Measurements from ENCODE around the gene ARMC10.
"Not testable (repeated sequence)": the region's sequence is repeated elsewhere in the genome, so short reads cannot be mapped to it uniquely, and the experiment has no call there.

ARMC10 gene

DNA sequence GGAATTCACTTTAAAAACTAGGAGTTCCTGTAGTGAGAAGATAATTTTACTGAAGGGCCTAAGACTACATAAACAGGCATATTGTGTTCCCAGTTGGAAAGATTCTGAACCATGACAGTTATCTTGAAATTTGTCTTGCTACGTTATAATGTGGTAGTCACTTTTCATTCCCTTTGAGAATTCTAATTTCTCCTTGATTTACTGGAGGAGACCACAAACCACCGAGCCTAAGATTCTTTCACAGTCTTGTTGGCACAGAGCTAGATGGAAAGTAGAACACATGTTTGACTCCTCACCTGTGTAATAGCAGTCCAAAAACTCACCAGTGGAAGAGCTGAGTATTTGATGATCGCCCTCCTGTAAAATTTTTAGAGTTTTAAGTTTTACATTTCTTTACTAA lies 4.9 kb downstream of the ARMC10 start:
- DNase-seq = no peak

DNA sequence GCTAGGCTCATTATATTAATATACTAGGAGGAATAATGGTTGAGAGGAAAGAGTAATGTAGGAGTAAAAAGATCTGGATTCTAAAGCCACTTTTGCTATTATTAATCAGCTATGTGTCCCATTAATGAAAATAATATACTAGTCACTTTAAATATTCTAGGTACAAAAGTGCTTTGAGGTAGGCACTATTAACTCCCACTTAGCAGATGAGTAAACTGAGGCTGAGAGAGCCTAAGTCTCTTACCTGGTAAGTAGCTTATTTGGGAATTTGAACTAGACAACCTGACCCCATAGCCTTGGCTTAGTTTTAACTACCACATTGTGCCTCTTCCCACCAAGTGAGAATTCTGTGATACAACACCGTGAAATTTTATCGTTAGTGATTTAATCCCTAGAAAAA lies 6.0 kb downstream of the ARMC10 start:
- DNase-seq = no peak

DNA sequence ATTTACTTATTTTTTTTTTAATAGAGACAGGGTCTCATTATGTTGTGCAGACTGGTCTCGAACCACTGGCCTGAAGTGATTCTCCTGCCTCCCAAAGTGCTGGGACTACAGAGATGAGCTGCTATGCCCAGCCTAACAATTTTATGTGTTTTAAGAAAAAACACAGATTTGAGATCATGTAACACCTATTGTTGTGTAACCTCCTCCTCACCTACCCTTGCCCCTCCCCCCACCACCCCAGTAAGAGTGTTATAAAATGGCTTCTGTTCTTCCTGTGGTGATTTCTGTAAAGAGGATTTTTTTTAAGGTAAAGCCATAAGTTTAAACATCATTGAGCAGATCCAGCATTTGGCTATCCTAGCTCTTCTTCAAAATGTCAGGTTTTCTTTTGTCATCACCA lies 7.6 kb downstream of the ARMC10 start:
- no peak for DNase-seq

DNA sequence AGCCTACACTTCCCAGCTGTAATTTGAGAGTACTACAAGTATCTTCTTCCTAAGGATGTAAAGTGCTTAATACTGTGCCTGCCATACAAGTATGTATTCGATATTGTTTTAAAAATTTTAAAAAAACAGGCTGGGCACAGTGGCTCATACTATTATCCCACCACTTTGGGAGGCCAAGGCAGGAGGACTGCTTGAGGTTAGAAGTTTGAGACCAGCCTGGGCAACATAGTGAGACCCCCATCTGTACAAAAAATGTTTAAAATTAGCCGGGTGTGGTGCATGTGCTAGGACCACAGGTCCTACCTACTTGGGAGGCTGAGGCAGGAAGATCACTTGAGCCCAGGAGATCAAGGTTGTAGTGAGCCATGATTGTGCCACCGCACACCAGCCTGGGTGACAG lies 8.3 kb downstream of the ARMC10 start:
- DNase-seq = no peak

DNA sequence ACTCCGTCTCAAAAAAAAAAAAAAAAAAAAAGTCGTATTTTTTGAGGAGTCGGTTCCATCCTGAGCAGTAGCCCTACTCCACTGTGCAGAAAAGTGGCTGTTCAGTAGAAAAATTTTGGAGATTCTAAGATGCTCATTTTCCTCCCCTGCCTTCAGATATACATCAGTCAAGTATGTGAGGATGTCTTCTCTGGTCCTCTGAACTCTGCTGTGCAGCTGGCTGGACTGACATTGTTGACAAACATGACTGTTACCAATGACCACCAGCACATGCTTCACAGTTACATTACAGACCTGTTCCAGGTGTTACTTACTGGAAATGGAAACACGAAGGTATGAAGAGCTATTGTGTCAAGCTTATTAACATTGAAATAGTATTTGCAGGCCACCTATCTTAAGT lies 17.4 kb downstream of the ARMC10 start:
- not testable (repeated sequence) for DNase-seq

DNA sequence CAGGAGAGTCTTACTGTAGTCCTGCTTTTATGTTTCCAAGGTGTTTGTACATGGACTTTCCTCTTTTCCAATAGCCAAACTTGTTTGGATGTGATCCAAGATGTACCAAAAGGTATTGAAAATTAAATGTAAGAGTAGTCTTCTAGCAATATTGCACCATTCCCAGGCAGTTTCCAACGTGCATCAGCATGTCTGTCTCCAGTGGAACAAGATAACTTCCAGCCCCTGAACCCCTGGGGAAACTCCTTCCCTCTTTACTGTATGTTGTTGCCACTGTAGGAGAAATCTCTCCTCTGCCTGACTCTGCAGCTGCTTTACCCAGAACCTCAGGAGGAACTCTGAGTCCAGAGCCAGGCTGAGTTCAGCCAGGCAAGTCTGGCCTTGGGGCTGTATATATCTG lies 18.5 kb downstream of the ARMC10 start:
- DNase-seq = no peak

DNA sequence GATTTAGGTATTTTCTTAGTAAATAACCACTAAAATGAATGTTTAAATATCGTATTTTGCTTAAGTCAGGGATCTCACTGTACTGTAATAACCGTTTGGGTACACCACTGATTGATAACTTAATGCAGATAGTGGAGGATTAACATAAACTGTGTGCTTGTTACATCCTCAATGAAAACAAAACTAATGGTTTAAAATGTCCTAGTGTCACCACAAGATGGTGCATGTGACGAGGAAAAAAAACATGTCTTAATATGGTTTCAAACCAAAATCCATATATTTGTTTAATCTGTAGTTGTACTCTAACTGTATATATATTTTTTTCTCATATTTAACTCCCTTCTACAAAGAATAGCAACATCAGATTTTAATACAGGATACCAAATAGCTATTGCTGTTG lies 19.2 kb downstream of the ARMC10 start:
- no peak for DNase-seq

DNA sequence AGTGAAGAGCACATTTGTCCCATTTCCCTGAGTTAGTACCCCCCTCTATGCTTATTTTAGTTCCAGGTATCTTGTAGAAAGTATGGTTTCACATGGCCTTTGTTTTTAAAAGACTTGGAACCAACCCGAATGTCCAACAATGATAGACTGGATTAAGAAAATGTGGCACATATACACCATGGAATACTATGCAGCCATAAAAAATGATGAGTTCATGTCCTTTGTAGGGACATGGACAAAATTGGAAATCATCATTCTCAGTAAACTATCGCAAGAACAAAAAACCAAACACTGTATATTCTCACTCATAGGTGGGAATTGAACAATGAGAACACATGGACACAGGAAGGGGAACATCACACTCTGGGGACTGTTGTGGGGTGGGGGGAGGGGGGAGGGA lies 20.6 kb downstream of the ARMC10 start:
- DNase-seq = not testable (repeated sequence)

DNA sequence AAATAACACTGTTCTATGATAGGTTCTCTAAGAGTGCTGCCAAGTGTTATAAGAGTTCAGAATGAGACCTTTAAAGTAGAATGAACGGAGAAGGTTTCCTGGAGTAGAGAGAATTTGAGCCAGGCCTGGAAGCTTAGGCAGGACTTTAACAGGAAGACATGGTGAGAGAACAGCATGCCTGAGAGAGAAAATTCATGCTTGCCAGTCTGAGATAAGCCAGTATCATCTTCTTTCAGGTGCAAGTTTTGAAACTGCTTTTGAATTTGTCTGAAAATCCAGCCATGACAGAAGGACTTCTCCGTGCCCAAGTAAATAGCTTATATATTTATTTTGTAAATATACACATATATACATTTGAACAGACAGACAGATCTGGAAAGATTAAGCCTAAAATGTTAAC lies 22.1 kb downstream of the ARMC10 start:
- no peak for DNase-seq

DNA sequence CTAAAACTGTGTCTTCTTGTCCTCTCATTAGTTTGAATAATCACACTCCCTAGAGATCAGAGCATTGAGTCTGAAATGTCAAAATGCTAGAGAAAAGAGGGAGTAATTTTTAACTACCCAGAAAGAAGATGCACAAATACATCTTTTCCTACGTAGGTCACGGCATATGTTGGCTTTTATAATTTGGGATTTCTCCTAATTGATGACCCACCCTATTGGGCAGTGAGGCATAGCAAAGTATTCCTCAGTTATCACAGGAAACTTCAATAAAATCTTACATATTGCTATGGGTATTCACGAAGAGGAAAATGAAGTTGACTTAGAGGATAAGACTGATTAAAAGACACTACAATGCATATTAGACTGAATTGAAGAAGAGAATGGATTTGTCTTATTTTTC lies 25.4 kb downstream of the ARMC10 start:
- no peak for DNase-seq

DNA sequence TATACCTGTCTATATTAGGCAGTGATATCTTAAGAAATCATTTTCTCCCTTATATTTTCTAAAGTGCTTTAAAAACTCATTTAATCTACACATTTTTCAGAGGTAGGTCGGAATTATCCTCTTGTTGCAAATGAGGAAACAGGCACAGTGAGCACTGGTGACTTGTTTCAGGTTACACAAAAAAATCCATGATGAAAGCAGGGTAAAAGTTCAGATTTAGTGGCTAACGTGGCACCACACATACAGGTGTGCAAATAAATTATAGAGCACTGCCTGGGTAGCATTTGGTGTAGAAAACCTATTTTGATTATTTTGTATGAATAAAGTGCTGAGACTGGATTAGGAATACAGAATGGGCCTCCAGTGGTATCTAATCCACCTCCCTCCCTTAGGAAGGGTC lies 26.6 kb downstream of the ARMC10 start:
- no peak for DNase-seq

DNA sequence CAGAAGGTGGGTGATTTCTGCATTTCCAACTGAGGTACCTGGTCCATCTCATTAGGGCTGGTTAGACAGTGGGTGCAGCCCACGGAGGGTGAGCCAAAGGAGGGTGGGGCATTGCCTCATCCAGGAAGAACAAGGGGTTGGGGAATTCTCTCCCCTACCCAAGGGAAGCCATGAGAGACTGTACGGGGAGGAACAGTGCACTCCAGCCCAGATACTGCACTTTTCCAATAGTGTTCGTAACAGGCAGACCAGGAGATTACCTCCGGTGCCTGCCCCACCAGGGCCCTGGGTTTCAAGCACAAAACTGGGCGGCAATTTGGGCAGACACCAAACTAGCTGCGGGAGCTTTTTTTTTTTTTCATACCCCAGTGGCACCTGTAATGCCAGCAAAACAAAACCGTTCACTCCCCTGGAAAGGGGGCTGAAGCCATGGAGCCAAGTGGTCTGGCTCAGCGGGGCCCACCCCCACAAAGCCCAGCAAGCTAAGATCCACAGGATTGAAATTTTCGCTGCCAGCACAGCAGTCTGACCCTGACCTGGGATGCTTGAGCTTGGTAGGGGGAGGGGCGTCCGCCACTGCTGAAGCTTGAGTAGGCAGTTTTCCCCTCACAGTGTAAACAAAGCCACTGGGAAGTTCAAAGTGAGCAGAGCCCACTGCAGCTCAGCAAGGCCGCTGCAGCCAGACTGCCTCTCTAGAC lies 31.2 kb downstream of the ARMC10 start:
- DNase-seq = peak; percentile 49

DNA sequence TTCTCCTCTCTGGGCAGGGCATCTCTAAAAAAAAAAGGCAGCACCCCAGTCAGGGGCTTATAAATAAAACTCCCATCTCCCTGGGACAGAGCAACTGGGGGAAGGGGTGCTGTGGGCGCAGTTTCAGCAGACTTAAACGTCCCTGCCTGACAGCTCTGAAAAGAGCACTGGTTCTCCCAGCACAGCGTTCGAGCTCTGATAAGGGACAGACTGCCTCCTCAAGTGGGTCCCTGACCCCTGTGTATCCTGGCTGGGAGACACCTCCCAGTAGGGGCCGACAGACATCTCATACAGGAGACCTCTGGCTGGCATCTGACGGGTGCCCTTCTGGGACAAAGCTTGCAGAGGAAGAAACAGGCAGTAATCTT lies 31.7 kb downstream of the ARMC10 start:
- not testable (repeated sequence) for DNase-seq

DNA sequence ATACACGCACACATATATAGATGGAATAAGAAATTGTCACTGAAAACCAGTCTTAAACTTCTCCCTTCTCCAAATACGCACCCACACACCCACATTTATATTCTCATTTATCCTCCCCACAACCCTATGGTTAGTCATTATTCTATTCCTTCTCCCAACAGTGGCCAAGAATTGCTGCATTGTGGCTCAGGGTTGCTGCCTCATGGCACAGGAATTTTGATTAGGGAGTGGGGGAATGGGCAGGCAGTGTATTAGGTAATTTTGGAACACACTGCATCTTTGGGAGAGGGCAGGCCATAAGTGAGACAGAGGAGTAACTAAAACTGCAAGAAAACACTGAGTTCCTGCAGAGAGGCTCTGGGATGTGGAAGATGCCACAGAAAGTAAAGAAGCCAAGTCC lies 38.2 kb downstream of the ARMC10 start:
- no peak for DNase-seq

DNA sequence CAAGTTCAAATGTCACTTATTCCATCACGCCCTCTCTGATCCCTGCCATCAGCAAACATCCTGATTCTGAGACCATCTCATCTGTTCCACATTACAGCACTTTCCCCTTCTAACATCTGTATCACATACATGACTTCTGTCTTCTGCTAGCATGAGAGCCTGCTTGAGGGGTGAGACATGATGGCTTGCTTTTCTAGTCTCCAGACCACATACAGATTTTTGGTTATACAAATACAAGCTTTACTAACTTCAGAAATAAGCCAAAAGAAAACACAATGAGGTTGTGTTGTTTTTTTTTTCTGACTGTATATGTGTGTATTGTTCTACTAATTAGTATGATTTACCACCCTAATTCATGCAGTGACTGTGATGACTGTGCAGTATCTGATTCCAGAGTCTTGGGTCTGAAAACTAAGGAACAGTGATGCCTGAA lies 39.7 kb downstream of the ARMC10 start:
- DNase-seq = no peak

DNA sequence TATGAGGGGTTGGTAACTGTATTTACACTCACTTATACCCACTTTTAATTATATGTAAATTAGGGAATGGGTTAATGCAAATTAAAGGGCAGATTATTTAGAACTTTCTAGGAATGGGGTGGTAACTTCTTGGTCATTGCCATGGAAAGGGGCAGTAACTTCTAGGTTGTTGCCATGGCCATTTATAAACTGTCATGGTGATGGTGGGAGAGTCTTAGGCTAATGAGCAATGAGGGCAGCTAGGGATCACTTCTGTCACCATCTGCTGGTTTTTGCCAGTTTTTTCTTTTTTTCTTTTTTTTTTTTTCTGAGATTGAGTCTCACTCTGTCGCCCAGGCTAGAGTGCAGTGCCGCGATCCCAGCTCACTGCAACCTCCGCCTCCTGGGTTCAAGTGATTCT lies 40.8 kb downstream of the ARMC10 start:
- DNase-seq = no peak

DNA sequence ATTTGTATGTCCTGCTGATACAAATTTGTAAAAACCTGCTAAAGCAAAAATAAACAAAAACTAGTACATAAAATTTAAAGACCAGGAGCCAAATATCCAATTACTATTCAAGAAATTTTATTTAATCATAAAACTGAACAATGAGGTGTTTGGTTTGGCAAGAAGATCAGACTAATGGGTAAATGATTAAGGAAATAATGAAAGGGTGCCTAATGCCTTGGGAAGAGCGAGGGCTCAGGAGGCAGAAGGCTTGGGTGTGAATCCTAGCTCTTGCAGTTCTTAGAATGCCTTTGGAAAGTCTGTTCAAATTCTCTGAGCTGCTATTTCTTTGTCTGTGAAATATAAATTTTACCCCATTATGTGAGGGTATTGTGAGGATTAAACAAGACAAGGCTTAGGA lies 41.6 kb downstream of the ARMC10 start:
- no peak for DNase-seq

DNA sequence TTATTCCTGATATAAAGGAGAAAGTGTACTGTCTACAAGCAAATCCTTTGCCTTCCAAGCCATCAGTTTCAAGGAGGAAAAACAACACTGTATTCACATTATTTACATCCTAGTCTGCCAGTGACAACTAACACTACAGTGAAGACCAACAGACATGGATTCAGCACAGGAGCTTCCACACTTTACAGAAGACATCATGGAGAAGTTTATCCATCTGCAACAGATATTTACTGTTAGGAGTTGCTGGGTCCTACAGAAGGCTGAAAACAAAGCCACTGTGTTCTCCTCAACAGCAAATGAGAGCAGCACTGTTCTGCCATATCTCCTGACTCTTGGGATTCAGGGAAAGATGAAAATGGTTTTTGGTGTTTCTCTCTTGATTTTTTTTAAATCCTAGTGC lies 42.1 kb downstream of the ARMC10 start:
- DNase-seq = no peak

DNA sequence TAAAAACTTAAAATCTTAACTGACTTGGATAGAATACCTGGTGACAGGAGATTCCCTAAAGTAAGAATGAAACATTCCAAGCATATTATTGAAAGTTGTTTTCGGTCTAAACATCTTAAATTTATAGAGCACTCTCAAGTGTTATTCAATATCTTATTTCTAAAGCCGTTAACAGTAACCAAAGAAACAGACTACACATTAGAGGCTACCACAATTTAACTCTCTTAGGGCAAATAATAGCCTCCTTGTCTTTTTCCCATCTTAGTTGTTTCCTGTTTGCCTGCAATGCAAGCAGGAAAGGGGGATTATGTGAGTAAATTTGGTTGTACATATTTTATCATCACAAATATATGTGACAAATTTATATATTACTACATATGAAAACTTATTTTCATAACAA lies 42.5 kb downstream of the ARMC10 start:
- no peak for DNase-seq

DNA sequence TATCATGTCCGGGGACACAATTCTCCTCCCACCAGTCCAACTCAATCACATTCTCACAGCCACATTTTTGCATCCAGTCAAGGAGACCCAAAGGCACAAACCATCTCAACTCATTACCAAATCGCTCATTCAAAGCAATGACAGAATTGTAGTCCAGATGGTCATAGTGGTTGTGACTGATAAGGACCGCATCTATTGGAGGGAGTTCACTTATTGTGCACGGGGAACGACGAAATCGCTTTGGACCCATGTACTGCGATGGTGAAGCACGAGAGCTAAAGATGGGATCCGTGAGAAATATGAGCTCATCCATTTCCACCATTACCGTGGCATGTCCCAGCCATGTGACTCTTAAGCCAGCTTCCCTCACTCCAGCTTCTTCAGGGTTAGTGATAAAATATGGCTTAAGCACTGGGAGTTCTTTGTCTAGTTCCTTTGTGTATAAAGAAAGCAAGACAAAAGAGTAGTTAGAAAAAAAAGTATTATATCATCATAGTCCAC lies 44.9 kb downstream of the ARMC10 start:
- no peak for DNase-seq

DNA sequence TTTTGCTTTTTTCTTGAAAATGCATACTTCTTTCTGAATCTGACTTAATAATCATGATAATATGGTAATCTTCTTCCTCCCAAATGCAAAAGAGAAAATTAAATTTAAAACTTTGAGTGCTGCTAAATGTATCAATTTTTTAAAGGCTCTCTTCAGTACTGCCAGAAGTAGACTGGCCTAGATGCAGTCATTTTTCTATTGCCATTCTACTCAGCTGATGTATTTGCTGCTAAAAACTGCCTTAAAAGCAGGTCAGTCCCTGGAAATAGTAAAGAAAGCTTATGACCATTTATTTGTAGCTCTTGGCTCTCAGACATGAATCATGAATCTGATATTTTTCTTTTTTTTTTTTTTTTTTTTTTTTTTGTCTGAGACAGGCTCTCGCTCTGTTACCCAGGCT lies 45.4 kb downstream of the ARMC10 start:
- DNase-seq = no peak

DNA sequence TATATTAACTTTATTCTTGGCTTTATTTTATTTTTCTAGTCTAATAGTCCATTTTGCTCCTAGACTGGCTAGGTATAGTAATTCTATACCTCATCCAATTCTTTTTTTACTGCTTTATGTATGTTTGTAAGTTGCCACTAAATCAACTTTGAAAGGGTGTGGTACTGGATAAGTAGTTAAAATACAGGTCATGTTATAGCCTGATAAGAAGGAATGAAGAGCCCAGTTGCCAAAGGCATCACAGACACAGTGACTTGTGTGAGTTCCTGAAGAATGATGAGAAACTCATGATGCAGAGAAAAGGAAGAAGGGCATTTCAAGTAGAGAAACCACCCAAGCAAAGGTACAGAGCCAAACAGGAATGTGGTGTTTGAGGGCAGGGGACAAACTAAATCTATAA lies 46.7 kb downstream of the ARMC10 start:
- no peak for DNase-seq

DNA sequence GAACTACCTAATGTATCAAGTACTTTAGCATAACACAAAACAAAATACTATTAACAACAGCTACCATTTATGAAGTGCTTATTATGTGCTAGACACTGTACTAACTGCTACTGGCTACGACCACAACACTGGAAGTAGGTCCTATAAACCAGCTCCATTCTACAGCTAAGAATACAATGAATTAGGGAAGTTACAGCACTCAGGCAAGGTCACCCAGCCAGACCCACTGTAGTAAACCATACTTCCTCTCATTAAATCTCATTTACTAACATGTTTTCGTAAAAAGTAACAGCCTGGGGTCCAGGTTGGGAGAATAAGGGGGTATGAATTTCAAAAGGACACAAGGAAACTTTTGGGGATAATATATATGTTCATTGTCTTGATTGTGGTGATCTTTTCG lies 48.6 kb downstream of the ARMC10 start:
- no peak for DNase-seq

DNA sequence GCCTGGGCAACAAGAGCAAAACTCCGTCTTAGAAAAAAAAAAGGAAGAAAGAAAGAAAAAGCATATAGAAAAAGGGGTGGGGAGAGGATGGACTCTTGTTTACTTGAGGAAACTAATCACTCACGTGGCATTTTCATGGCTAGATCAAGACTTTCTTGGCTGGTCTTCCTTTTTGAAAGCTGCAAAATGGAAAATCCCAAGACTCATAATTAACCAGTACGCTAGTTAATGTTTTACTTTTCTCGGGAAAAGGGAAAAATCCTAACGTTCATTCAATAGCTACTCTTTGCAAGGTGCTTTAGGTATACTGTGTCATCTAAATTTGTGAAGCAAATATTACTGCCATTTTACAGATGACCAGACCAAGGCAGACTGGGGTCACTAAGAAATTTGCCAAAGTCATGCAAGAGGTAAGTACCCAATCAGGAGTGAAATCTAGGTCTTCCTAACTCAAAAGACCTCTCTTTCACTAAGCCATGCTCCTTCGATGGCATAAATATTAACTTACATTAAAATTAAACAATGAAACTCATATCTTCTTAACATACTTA lies 49.6 kb downstream of the ARMC10 start:
- no peak for DNase-seq

DNA sequence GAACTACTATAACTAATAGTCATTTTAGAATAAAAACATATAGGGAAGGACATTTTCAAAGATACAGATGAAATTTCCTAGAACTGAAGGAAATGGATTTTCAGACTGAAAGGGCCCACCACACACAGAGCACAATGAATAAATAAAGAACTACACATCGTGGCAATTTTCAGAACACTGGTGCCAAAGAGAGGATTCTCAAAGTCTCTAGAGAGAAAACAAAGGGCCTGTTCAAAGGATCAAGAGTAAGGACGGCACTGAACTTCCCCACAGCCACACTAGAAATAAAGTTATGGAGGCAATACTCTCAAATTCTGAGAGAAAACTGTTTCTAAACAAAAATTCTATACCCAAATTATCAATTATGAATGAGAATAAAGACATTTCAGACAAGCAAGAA lies 52.1 kb downstream of the ARMC10 start:
- no peak for DNase-seq
